HFFc6 (cell line): ENCODE data around the gene LRP5. TPM values are rescaled to one million over a fixed set of nuclear protein-coding genes. Genes with fewer than 3 reads are reported as not detected.

Experiments used
- DNase-seq: peaks from one replicate; pipeline ENCODE4 v3.0.0-alpha.2; 2018
- H3K27ac Mint-ChIP-seq: 2 replicates; pipeline ENCODE4 v1.8.0; 2020; ENCODE audit warnings: mild to moderate bottlenecking, mixed read lengths
- H3K27me3 Mint-ChIP-seq: 2 replicates; pipeline ENCODE4 v1.8.0; 2021; ENCODE audit warnings: mild to moderate bottlenecking, moderate library complexity, mixed read lengths; ENCODE audit not compliant: insufficient read depth
- H3K36me3 Mint-ChIP-seq: 2 replicates; pipeline ENCODE4 v1.8.0; 2021; ENCODE audit warnings: low read depth, mixed read lengths
- H3K4me1 Mint-ChIP-seq: 2 replicates; pipeline ENCODE4 v1.8.0; 2020; ENCODE audit warnings: low read depth, mixed read lengths
- H3K4me3 Mint-ChIP-seq: 2 replicates; pipeline ENCODE4 v1.8.0; 2020; ENCODE audit warnings: mild to moderate bottlenecking, moderate library complexity, mixed read lengths
- H3K9me3 Mint-ChIP-seq: 2 replicates; pipeline ENCODE4 v1.8.0; 2020; ENCODE audit warnings: mild to moderate bottlenecking, mixed read lengths
- CTCF ChIP-seq: fragments of 200-600 bp; sonication (generic); IDR thresholded peaks from 2 replicates; pipeline ENCODE4 v1.5.0; 2021; ENCODE audit warnings: antibody characterized with exemption, mild to moderate bottlenecking
- total RNA-seq, 6 experiments: library from RNA; stranded (reverse); fragmentation: NEBNext Ultra II Directional; extraction: Animal tissue kit (Norgen Biotek cat#: 25700); gene quantifications; 2 replicates in 1 of 6; 3 replicates in 5 of 6; pipeline ENCODE4 v1.2.3, GENCODE V29; 2021

Gene LRP5
- total RNA-seq, 6 experiments from 2014 or later: 2.5 to 14.9 (median 3.8) TPM

DNA sequence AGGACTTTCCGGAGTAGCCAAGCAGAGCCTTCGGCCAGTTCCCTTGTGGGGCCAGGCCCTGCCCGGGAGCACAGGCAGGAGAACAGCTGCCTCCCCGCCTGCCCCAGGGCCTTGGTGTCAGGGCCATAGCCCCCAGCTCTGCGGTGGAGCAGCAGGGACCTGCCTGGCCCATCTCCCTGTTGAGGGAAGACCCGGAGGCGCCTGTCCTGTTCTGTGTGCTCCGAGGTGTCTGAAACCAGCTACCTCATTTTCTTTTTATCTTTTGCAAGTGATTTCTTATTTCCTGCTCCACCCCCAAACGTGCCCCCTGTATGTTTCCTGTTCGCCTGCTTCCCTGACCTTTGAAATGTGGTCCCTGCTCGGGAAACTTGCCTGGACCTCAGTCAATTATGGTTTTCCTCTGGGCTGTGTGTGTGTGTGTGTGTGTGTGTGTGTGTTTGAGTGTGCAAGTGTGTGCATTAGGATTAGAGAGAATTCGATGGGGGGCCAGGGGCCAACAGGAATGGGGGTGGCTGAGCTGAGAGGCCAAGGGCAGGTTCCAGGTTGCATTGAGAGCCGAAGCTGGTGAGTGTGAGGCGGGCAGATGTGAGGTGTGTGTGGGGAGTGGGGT is 19.1 kb downstream of the LRP5 start:
- H3K4me1 Mint-ChIP-seq: no peaks in the 10 kb centered on the region
- no peak overlapping the region for H3K27ac Mint-ChIP-seq
- H3K36me3 Mint-ChIP-seq: no peaks in the 10 kb centered on the region

GRCh38 chr11:68332186-68332585 is 19.8 kb downstream of the LRP5 start:
- Mint-ChIP-seq H3K4me3 (no peak overlapping the region), H3K27ac (no peak overlapping the region), H3K27me3 (peaks cover 14% of the 10 kb centered on the region), H3K9me3 (no peaks in the 10 kb centered on the region), H3K4me1 (no peaks in the 10 kb centered on the region), H3K36me3 (no peaks in the 10 kb centered on the region)
- no peak for DNase-seq
- TF ChIP-seq CTCF: no peak

More for the DNA sequence above, 19.1 kb downstream of the LRP5 start:
- DNase-seq: no peak
- Mint-ChIP-seq H3K9me3 (no peaks in the 10 kb centered on the region), H3K4me3 (no peak overlapping the region), H3K27me3 (peaks cover 16% of the 10 kb centered on the region)
- TF ChIP-seq CTCF: no peak

DNA sequence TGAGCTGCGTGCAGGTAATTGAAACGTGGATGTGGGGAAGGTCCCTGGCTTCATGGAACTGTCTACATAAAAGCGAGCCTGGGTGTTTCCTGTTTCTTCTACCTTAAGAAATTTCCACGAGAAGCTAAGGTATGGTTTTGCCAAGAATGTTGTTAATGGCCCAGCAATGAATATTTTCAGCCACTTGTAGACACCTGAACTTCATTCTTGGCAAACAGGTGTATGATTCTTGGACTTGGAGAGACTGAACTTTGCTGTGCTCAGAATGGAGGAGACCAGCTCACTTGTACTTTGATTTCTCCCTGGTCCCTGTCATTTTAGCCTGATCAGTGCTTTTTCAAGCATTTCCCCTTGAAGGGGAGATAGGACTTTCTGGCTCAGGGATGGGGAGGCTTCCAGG is 20.8 kb downstream of the LRP5 start:
- H3K36me3 Mint-ChIP-seq: no peaks in the 10 kb centered on the region
- no peaks in the 10 kb centered on the region for H3K9me3 Mint-ChIP-seq
- H3K27ac Mint-ChIP-seq: no peak overlapping the region
- DNase-seq: no peak
- TF ChIP-seq CTCF: no peak
- peaks cover 6% of the 10 kb centered on the region for H3K4me1 Mint-ChIP-seq
- peaks cover 14% of the 10 kb centered on the region for H3K27me3 Mint-ChIP-seq
- no peak overlapping the region for H3K4me3 Mint-ChIP-seq

GRCh38 chr11:68334923-68335322 is 22.5 kb downstream of the LRP5 start:
- Mint-ChIP-seq H3K4me1 (peaks cover 11% of the 10 kb centered on the region), H3K27ac (no peak overlapping the region), H3K27me3 (peaks cover 16% of the 10 kb centered on the region), H3K36me3 (no peaks in the 10 kb centered on the region), H3K9me3 (no peaks in the 10 kb centered on the region), H3K4me3 (no peak overlapping the region)
- no peak for TF ChIP-seq CTCF
- no peak for DNase-seq

DNA sequence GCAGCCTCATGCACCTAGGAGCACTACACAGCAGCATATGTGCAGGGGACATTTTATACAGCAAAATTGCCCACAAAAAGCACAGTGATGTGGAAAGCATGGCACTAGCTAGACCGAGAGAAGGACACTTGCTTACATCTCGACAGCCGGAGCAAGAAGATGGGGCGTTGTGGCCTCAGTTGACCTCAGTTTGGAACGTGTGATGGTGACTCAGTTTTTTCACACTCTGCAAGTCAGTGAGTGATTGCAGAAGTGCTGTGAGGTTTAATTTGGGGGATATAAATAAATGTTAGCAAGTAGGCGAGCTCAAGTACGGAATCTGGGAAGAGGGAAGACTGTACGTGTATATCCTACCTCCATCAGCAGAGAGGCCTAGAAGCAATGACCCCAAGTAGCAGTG is 23.3 kb downstream of the LRP5 start:
- no peaks in the 10 kb centered on the region for H3K36me3 Mint-ChIP-seq

More for the DNA sequence above, 23.3 kb downstream of the LRP5 start:
- Mint-ChIP-seq H3K4me3 (no peak overlapping the region), H3K27me3 (peaks cover 14% of the 10 kb centered on the region), H3K27ac (no peak overlapping the region), H3K9me3 (no peaks in the 10 kb centered on the region), H3K4me1 (peaks cover 11% of the 10 kb centered on the region)
- no peak for TF ChIP-seq CTCF
- no peak for DNase-seq
